ENCODE measurements around the gene MYH11.

MYH11 gene

GRCh38 chr16:15827299-15827698 is 29.5 kb downstream of the MYH11 start:
- TF ChIP-seq FOXM1 (IDR thresholded peaks at IDR 0.05; ENCODE audit: borderline replicate concordance) (no peak), LEF1 (IDR thresholded peaks at IDR 0.05; ENCODE audit: borderline replicate concordance) (no peak), ARNT (IDR thresholded peaks at IDR 0.05) (no peak)
- ChIA-PET CTCF (no interaction called here), POLR2A (no interaction called here)
- DNase-seq (ENCODE audit: extremely low spot score), result no peak

DNA sequence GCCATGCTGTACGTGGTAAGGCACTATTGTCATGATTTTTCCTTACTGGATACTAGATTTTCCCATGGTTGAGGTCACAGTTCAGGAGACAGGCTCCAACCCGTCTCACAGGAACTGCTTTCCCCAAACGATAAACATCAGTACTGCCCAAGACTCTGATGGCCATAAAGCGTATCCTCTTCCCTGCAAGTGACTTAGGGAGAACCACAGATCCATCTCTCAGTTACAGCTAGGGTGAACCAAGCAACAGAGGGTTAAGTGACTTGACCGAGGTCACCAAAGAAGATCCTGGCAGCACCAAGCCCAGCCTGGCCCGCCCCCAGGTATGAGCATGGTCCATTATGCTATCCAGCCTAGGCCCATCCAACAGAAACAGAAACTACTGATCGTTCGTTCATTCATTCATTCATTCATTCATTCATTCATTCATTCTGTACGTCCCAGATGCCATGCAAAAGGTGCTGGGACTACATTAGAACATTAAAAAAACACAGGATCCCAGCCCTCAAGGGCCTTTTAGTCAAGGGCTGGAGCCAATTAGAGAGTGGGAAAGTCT is 31.0 kb downstream of the MYH11 start:
- ChIA-PET CTCF (interaction anchor here (0.5 kb wide), 1 partner anchor 69 kb away, joined by 4 read pairs; no protein-coding TSS in a partner anchor), POLR2A (no interaction called here)
- no peak for DNase-seq (ENCODE audit: extremely low spot score)
- TF ChIP-seq TARDBP (IDR thresholded peaks at IDR 0.05) (no peak), LEF1 (IDR thresholded peaks at IDR 0.05; ENCODE audit: borderline replicate concordance) (no peak), ARNT (IDR thresholded peaks at IDR 0.05) (no peak), FOXM1 (IDR thresholded peaks at IDR 0.05; ENCODE audit: borderline replicate concordance) (no peak), ELF4 (IDR thresholded peaks at IDR 0.05) (no peak), FOXK2 (IDR thresholded peaks at IDR 0.05) (no peak), L3MBTL2 (conservative IDR thresholded peaks at IDR 0.05) (no peak), ZNF384 (IDR thresholded peaks at IDR 0.05) (no peak), SUZ12 (IDR thresholded peaks at IDR 0.05) (no peak), NFRKB (IDR thresholded peaks at IDR 0.05) (no peak), CTBP1 (IDR thresholded peaks at IDR 0.05; ENCODE audit: borderline replicate concordance) (no peak)

- ChIA-PET CTCF (interaction anchor here (1.0 to 3.0 kb wide), 3 partner anchors 10 to 46 kb away, joined by 4 to 19 read pairs (median 14); no protein-coding TSS in a partner anchor), POLR2A (no interaction called here)
- TF ChIP-seq SP1 (IDR thresholded peaks at IDR 0.05), result no peak
- TF ChIP-seq FOXA1 (IDR thresholded peaks at IDR 0.05), result no peak
- no peak for TF ChIP-seq NFRKB (IDR thresholded peaks at IDR 0.05)
- no peak for DNase-seq (ENCODE audit: extremely low spot score)
Measured at GRCh38 chr16:15822957-15823356, 33.9 kb downstream of the MYH11 start.

GRCh38 chr16:15820837-15821236 is 36.0 kb downstream of the MYH11 start:
- CTCF ChIA-PET, result interaction anchor here (0.6 to 2.2 kb wide), 5 partner anchors 10 to 44 kb away, joined by 3 to 19 read pairs (median 4); no protein-coding TSS in a partner anchor

GRCh38 chr16:15819046-15819445 is 37.8 kb downstream of the MYH11 start:
- TF ChIP-seq ZNF384 (IDR thresholded peaks at IDR 0.05) (no peak), TARDBP (IDR thresholded peaks at IDR 0.05) (no peak), BHLHE40 (IDR thresholded peaks at IDR 0.05; ENCODE audit: borderline replicate concordance) (no peak), CTBP1 (IDR thresholded peaks at IDR 0.05; ENCODE audit: borderline replicate concordance) (no peak), FOXA1 (IDR thresholded peaks at IDR 0.05) (no peak), PKNOX1 (IDR thresholded peaks at IDR 0.05) (no peak), SP1 (IDR thresholded peaks at IDR 0.05) (no peak), SUZ12 (IDR thresholded peaks at IDR 0.05) (no peak), L3MBTL2 (conservative IDR thresholded peaks at IDR 0.05) (no peak), HDGF (IDR thresholded peaks at IDR 0.05; ENCODE audit: borderline replicate concordance) (no peak), ELF4 (IDR thresholded peaks at IDR 0.05) (no peak), FOXM1 (IDR thresholded peaks at IDR 0.05; ENCODE audit: borderline replicate concordance) (no peak), NFRKB (IDR thresholded peaks at IDR 0.05) (no peak), ARNT (IDR thresholded peaks at IDR 0.05) (no peak), LEF1 (IDR thresholded peaks at IDR 0.05; ENCODE audit: borderline replicate concordance) (no peak), FOXK2 (IDR thresholded peaks at IDR 0.05) (no peak)
- no peak for DNase-seq (ENCODE audit: extremely low spot score)
- ChIA-PET POLR2A (no interaction called here), CTCF (no interaction called here)

More at GRCh38 chr16:15820837-15821236, 36.0 kb downstream of the MYH11 start:
- no peak for DNase-seq (ENCODE audit: extremely low spot score)
- TF ChIP-seq HDGF (IDR thresholded peaks at IDR 0.05; ENCODE audit: borderline replicate concordance) (no peak), SP1 (IDR thresholded peaks at IDR 0.05) (no peak), CTBP1 (IDR thresholded peaks at IDR 0.05; ENCODE audit: borderline replicate concordance) (no peak), LEF1 (IDR thresholded peaks at IDR 0.05; ENCODE audit: borderline replicate concordance) (no peak), L3MBTL2 (conservative IDR thresholded peaks at IDR 0.05) (no peak), FOXM1 (IDR thresholded peaks at IDR 0.05; ENCODE audit: borderline replicate concordance) (no peak), TARDBP (IDR thresholded peaks at IDR 0.05) (no peak), NFRKB (IDR thresholded peaks at IDR 0.05) (no peak)
- POLR2A ChIA-PET, result no interaction called here

DNA sequence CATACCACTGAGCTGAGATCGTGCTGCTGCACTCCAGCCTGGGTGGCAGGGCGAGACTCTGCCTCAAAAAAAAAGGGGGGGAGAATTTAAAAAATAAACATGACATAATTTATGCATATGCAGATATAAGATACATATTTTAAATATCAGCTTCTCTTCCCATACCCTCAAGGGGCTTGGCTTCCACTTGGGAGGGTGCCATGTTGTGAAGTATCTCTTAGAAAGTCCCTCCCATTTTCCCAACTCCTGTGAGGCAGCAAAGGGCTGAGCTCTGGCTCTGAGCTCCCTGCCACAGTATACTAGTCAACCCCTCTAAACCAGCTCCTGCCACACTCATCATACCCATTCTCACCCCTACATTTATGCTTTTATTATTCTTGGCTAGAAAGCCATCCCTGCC is 39.4 kb downstream of the MYH11 start:
- no peak for TF ChIP-seq L3MBTL2 (conservative IDR thresholded peaks at IDR 0.05)
- no peak for TF ChIP-seq FOXM1 (IDR thresholded peaks at IDR 0.05; ENCODE audit: borderline replicate concordance)
- no peak for TF ChIP-seq PKNOX1 (IDR thresholded peaks at IDR 0.05)
- TF ChIP-seq ARNT (IDR thresholded peaks at IDR 0.05), result no peak
- TF ChIP-seq CTBP1 (IDR thresholded peaks at IDR 0.05; ENCODE audit: borderline replicate concordance), result no peak
- no peak for TF ChIP-seq NFRKB (IDR thresholded peaks at IDR 0.05)
- TF ChIP-seq LEF1 (IDR thresholded peaks at IDR 0.05; ENCODE audit: borderline replicate concordance), result no peak
- no peak for TF ChIP-seq BHLHE40 (IDR thresholded peaks at IDR 0.05; ENCODE audit: borderline replicate concordance)
- no peak for TF ChIP-seq ZNF384 (IDR thresholded peaks at IDR 0.05)
- no peak for TF ChIP-seq TARDBP (IDR thresholded peaks at IDR 0.05)
- no peak for TF ChIP-seq ELF4 (IDR thresholded peaks at IDR 0.05)
- TF ChIP-seq SUZ12 (IDR thresholded peaks at IDR 0.05), result no peak
- CTCF ChIA-PET, result interaction anchor here (0.6 to 0.7 kb wide), 2 partner anchors 9 to 12 kb away, joined by 3 to 5 read pairs; no protein-coding TSS in a partner anchor
- POLR2A ChIA-PET, result no interaction called here
- no peak for DNase-seq (ENCODE audit: extremely low spot score)

DNA sequence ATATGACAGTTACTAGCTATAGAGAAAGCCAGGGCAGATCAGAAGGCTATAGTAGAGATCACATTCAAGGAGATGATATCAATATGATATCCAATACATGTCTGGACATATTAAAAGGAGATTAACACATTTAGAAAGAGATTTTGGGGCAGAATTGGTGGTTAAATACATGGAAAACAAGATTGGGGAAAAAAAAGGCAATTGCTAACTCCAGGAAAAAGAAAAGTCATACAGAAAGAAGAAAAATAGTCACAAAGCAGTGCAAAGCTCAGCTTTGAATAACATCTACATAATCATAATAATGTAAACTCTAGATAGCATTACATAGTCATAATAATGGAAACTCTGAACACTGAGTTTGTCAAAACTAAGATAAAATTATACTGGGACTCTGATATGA is 40.6 kb downstream of the MYH11 start:
- DNase-seq (ENCODE audit: extremely low spot score), result no peak
- CTCF ChIA-PET, result no interaction called here
- POLR2A ChIA-PET, result no interaction called here
- TF ChIP-seq TARDBP (IDR thresholded peaks at IDR 0.05) (no peak), L3MBTL2 (conservative IDR thresholded peaks at IDR 0.05) (no peak), PKNOX1 (IDR thresholded peaks at IDR 0.05) (no peak), ELF4 (IDR thresholded peaks at IDR 0.05) (no peak), NFRKB (IDR thresholded peaks at IDR 0.05) (no peak)

All from HEK293T (cell line).